DMS79 treated with DMSO at 0.1 percent for 48 hours (cell line): Measurements from ENCODE around the gene SIRPA.

Experiments used
- DNase-seq: peaks from one replicate; lab custom pipeline; 2025; lab: John Stamatoyannopoulos, UW

SIRPA gene

DNA sequence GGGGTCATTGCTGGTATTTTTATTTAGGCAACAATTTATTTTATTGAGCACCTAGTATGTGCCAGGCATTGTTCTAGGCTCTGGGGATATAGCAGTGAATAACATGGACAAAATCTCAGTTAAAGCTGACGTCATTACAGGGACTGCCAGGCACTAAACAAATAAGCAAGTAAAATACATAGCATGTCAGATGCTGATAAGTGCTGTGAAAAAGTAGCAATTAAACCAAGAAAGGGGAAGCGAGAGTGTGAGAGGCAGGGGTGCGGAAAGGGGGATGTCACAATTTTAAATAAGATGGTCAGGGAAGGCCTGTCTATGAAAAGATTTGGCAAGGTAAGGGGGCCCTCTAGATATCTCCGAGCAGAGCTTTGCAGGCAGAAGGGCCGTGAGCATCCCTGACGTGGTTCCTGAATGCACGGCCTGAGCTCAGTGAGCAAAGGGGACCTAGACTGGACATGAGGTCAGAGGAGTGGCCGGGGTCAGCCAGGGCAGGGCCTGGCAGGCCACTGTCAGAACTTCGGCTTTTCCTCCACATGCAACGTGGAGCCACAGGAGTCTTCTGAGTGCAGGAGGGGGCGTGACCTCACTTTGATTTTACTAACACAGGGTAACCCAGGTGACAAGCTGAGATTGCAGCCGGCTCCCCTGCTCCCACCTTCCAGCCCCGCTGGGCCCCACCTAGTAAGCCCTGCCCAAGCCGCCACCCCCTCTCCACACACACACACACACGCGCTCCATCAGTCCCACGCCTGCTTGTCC is 24.2 kb upstream of the SIRPA start:
- DNase-seq: no peak

GRCh38 chr20:1871807-1872458 is 23.3 kb upstream of the SIRPA start:
- DNase-seq: no peak

DNA sequence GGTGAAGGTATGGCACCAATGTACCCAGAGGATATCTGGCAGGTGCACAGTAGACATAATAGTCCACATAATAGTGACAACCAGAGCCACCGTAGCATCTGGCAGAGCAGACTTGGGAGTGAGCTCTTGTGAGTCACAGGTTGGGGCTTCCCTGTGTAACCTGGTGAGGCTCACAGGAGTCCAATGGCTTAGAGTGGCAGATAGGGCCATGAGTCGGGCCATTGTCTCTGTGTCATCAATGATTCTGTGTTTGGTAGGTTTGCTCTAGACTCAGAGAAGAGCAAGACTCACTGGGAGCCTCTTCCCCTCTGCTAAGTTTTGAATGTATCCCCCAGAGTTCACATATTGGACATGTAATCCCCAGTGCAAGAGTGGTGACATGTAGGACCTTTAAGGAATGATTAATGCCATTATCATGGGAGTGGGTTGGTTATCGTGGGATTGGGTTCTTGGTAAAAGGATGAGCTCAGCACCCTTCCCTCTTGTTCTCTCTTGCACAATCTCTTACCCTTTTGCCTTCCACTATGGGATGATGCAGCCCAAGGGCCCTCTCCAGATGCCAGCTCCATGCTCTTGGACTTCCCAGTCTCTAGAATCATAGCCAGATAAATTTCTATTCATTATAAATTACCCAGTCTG is 22.6 kb upstream of the SIRPA start:
- DNase-seq: no peak

GRCh38 chr20:1874450-1875182 is 20.6 kb upstream of the SIRPA start:
- no peak for DNase-seq

- no peak for DNase-seq
Measured at GRCh38 chr20:1875183-1875554, 20.0 kb upstream of the SIRPA start.

DNA sequence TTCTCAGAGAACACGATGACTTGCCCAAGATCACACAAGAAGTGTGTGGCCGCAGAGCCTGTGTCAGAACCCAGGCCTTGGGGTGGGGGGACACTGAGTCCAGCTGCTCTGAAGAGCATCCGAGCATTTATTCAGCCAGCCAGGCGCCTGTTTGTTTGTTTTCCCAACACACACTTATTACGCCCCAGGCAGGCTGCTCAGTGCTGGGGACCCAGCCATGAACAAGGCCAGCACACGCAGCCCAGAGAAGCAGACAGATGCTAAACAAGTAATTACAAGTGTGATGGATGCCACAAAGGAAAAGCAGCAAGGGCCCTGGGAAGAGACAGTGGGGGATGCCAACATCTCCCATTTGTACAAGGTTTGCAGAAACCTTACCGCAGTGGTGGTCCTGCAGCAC is 19.4 kb upstream of the SIRPA start:
- no peak for DNase-seq

- DNase-seq: no peak
Measured at GRCh38 chr20:1876217-1876921, 18.8 kb upstream of the SIRPA start.

DNA sequence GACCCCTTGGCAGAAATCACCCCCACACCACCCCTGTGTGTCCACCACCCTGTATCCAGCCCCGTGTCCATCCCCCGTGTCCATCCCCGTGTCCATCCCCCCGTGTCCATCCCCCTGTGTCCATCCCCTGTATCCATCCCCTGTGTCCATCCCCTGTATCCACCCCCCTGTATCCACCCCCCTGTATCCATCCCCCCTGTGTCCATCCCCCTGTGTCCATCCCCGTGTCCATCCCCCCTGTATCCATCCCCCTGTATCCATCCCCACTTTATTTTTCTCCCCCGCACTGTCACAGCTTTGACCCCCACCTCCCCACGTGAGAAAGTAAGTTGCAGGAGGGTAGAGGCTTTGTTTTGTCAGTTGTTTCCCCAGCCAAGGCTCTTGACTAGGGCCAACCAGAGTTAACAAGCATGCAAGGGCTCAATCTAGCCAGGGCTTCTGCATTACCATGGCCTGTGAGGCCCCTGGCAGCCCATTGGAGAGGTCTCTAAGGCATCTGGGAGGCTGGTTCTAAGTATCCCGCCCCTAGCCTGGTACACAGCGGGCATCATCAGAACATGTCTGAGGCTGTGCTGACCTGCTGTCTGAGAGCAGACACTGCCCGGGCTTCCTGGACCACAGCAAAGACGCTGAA is 18.1 kb upstream of the SIRPA start:
- no peak for DNase-seq

DNA sequence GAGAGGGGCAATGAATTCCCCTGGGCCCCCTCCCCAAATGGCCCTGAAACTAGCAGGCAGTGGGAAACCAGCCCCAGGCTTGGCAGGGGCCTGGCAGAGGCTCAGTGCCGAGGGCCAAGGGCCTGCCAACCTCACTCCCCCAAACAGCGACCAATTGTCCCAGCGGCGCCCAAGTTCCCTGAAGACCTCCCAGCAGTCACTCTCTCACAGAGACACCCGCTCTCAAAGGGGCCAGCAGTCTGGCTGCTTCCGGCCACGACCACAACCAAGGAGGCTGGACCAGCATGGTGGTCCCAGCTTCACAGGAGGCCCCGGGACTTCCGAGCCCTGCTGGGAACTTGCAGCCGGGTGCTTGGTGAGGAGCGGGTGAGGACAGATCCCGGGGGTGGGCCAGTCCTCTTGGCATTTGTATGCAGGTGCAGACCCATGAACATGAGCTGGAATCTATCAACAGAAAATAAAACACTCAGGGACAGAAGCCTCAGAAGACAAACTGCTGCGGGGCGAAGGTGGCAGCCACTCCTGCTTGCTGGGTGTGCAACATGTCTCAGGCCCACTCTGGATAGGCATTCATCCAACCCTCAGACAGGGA is 17.5 kb upstream of the SIRPA start:
- no peak for DNase-seq

- DNase-seq: no peak
Measured at GRCh38 chr20:1879369-1879768, 15.8 kb upstream of the SIRPA start.

- no peak for DNase-seq
Measured at GRCh38 chr20:1879934-1880333, 15.3 kb upstream of the SIRPA start.

GRCh38 chr20:1880529-1881239 is 14.5 kb upstream of the SIRPA start:
- DNase-seq: no peak

DNA sequence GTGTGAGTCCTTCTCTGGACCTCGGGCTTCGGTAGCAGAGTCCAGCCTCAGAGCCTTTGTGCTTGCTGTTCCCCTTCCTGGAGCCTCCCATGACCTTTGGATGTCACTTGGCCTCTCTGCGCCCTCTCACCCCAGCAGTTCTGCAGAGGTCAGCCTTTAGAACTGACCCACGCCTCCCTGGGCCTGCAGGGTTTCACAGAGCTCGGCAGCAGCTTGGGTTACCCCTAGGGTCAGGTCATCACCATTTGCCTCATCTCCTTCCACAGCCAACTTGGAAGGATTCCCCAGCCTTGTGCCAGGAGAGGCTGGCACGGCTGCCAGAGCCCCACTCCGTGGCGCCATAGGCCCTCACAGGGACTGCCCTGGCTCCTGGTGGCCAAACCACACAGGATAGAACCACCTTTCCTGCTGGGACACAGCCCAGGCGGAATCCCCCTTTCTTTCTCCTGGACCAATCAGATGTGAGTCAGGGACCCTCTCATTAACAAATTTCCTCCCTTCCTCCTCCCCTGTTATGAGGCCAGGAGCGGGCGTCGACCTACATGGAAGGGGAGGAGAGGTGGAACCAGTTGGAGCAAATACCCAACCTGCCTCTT is 13.9 kb upstream of the SIRPA start:
- DNase-seq: no peak

- DNase-seq: no peak
Measured at GRCh38 chr20:1882026-1882425, 13.2 kb upstream of the SIRPA start.

- no peak for DNase-seq
Measured at GRCh38 chr20:1883986-1884385, 11.2 kb upstream of the SIRPA start.

- DNase-seq: no peak
Measured at GRCh38 chr20:1885254-1885653, 10.0 kb upstream of the SIRPA start.

DNA sequence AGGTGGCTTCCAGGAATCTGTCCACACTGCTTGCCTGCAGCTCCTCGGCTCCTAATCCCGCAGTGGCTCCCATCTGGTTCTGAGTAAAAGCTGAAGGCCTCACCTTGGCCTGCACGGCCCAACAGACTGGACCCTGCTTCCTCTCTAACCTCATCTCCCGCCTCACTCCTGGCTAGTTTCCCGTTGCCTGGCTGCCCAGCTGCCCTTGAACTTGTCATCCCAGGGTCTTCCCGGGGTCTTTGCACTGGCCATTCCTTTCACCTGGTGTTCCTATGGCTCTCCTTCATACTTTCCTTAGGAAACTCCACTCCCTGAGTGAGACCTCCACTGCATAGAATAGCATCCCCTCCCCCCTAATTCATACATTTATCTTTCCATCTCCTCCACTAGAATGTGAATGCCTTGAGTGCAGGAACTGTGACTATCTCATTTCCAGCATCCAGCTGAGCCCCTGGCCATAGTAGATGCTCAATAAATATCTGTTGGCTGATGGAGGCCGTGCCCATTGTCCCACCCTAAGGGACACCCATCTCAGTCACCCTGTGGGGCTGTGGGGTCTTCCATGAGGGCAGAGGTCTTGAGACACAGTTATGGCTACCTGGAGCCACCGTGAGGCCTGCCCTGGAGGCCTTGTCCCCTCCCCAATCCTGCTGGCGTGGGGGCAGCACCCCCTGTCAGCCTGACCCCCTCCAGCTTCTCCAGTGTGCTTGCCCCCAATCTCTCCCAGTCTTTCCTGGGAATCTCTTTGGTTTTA is 9.1 kb upstream of the SIRPA start:
- DNase-seq: no peak

GRCh38 chr20:1887321-1887720 is 7.9 kb upstream of the SIRPA start:
- no peak for DNase-seq

- DNase-seq: no peak
Measured at GRCh38 chr20:1887756-1888155, 7.5 kb upstream of the SIRPA start.
